Measurements from ENCODE around the gene ADAM10. TPM values are rescaled to one million over a fixed set of nuclear protein-coding genes. Genes with fewer than 3 reads are reported as not detected.

ADAM10 gene
- total RNA-seq, 2 donors from 2014 or later: 78.8 to 92.8 TPM

GRCh38 chr15:58738046-58738707, 11.3 kb downstream of the ADAM10 start:
- peak in 1 of 2 donors; percentile 68 for ATAC-seq

GRCh38 chr15:58737298-58737697, 12.2 kb downstream of the ADAM10 start:
- no peak for ATAC-seq
- Mint-ChIP-seq H3K9me3 (no peaks in the 10 kb centered on the region), H3K36me3 (peaks cover 0 to 8% of the 10 kb centered on the region in 2 donors), H3K27ac (no peak overlapping the region)
- DNase-seq (ENCODE audit: low spot score in 2 of 2): no peak

More at GRCh38 chr15:58738046-58738707, 11.3 kb downstream of the ADAM10 start:
- DNase-seq (ENCODE audit: low spot score in 2 of 2): no peak
- Mint-ChIP-seq H3K27ac (peak overlapping the region; percentile 37 to 53), H3K36me3 (no peaks in the 10 kb centered on the region), H3K9me3 (no peaks in the 10 kb centered on the region)

- ATAC-seq: no peak
These were observed 13.4 kb downstream of the ADAM10 start for GRCh38 chr15:58736018-58736643.

GRCh38 chr15:58734859-58735258, 14.6 kb downstream of the ADAM10 start:
- H3K27ac Mint-ChIP-seq: no peak overlapping the region
- DNase-seq (ENCODE audit: low spot score in 2 of 2) (no peak), ATAC-seq (no peak)
- no peaks in the 10 kb centered on the region for H3K9me3 Mint-ChIP-seq
- H3K36me3 Mint-ChIP-seq: peaks cover 0 to 28% of the 10 kb centered on the region in 2 donors

More at GRCh38 chr15:58736018-58736643, 13.4 kb downstream of the ADAM10 start:
- Mint-ChIP-seq H3K9me3 (no peaks in the 10 kb centered on the region), H3K27ac (no peak overlapping the region), H3K36me3 (peaks cover 0 to 19% of the 10 kb centered on the region in 2 donors)
- DNase-seq (ENCODE audit: low spot score in 2 of 2): no peak

GRCh38 chr15:58732625-58733363, 16.7 kb downstream of the ADAM10 start:
- ATAC-seq (no peak), DNase-seq (ENCODE audit: low spot score in 2 of 2) (no peak)
- no peak overlapping the region for H3K27ac Mint-ChIP-seq
- no peaks in the 10 kb centered on the region for H3K9me3 Mint-ChIP-seq
- peaks cover 0 to 28% of the 10 kb centered on the region in 2 donors for H3K36me3 Mint-ChIP-seq

GRCh38 chr15:58731756-58732535, 17.6 kb downstream of the ADAM10 start:
- ATAC-seq (no peak), DNase-seq (ENCODE audit: low spot score in 2 of 2) (no peak)
- peak overlapping the region in 1 of 2 donors; percentile 12 for H3K27ac Mint-ChIP-seq
- H3K36me3 Mint-ChIP-seq: peaks cover 0 to 28% of the 10 kb centered on the region in 2 donors
- H3K9me3 Mint-ChIP-seq: no peaks in the 10 kb centered on the region

- H3K27ac Mint-ChIP-seq: no peak overlapping the region
- peak in 1 of 2 donors; percentile 61 for ATAC-seq
These were observed 22.6 kb downstream of the ADAM10 start for GRCh38 chr15:58726867-58727266.

GRCh38 chr15:58724466-58724865, 25.0 kb downstream of the ADAM10 start:
- DNase-seq (ENCODE audit: low spot score in 2 of 2) (no peak), ATAC-seq (peak; percentile 29 to 32)
- Mint-ChIP-seq H3K9me3 (no peaks in the 10 kb centered on the region), H3K27ac (no peak overlapping the region), H3K36me3 (peaks cover 0 to 16% of the 10 kb centered on the region in 2 donors)

More at GRCh38 chr15:58726867-58727266, 22.6 kb downstream of the ADAM10 start:
- H3K9me3 Mint-ChIP-seq: no peaks in the 10 kb centered on the region
- DNase-seq (ENCODE audit: low spot score in 2 of 2): no peak
- H3K36me3 Mint-ChIP-seq: peaks cover 0 to 16% of the 10 kb centered on the region in 2 donors

GRCh38 chr15:58717357-58717756, 32.1 kb downstream of the ADAM10 start:
- peaks cover 0 to 16% of the 10 kb centered on the region in 2 donors for H3K36me3 Mint-ChIP-seq
- ATAC-seq (no peak), DNase-seq (ENCODE audit: low spot score in 2 of 2) (no peak)
- no peak overlapping the region for H3K27ac Mint-ChIP-seq
- no peaks in the 10 kb centered on the region for H3K9me3 Mint-ChIP-seq

GRCh38 chr15:58716027-58716426, 33.5 kb downstream of the ADAM10 start:
- ATAC-seq (no peak), DNase-seq (ENCODE audit: low spot score in 2 of 2) (no peak)
- H3K27ac Mint-ChIP-seq: no peak overlapping the region
- H3K9me3 Mint-ChIP-seq: no peaks in the 10 kb centered on the region
- peaks cover 0 to 13% of the 10 kb centered on the region in 2 donors for H3K36me3 Mint-ChIP-seq

- ATAC-seq (no peak), DNase-seq (ENCODE audit: low spot score in 2 of 2) (no peak)
- Mint-ChIP-seq H3K27ac (no peak overlapping the region), H3K36me3 (peaks cover 0 to 6% of the 10 kb centered on the region in 2 donors), H3K9me3 (no peaks in the 10 kb centered on the region)
These were observed 34.1 kb downstream of the ADAM10 start for GRCh38 chr15:58715266-58715917.

- H3K36me3 Mint-ChIP-seq: peaks cover 0 to 28% of the 10 kb centered on the region in 2 donors
- DNase-seq (ENCODE audit: low spot score in 2 of 2): no peak
- ATAC-seq: no peak
- no peak overlapping the region for H3K27ac Mint-ChIP-seq
- peaks cover 0 to 4% of the 10 kb centered on the region in 2 donors for H3K9me3 Mint-ChIP-seq
These were observed 38.8 kb downstream of the ADAM10 start for GRCh38 chr15:58710701-58711100.

- Mint-ChIP-seq H3K27ac (peak overlapping the region in 1 of 2 donors; percentile 77), H3K9me3 (peaks cover 0 to 14% of the 10 kb centered on the region in 2 donors), H3K36me3 (peaks cover 0 to 48% of the 10 kb centered on the region in 2 donors)
- DNase-seq (ENCODE audit: low spot score in 2 of 2) (no peak), ATAC-seq (peak in 1 of 2 donors; percentile 32)
These were observed 42.1 kb downstream of the ADAM10 start for GRCh38 chr15:58707397-58707796.

GRCh38 chr15:58705105-58705504, 44.4 kb downstream of the ADAM10 start:
- Mint-ChIP-seq H3K27ac (no peak overlapping the region), H3K9me3 (peaks cover 0 to 16% of the 10 kb centered on the region in 2 donors), H3K36me3 (peaks cover 11 to 70% of the 10 kb centered on the region in 2 donors)
- ATAC-seq (no peak), DNase-seq (ENCODE audit: low spot score in 2 of 2) (no peak)

GRCh38 chr15:58704155-58704865, 45.2 kb downstream of the ADAM10 start:
- Mint-ChIP-seq H3K9me3 (peaks cover 5 to 24% of the 10 kb centered on the region in 2 donors), H3K36me3 (peaks cover 19 to 78% of the 10 kb centered on the region in 2 donors), H3K27ac (no peak overlapping the region)
- DNase-seq (ENCODE audit: low spot score in 2 of 2) (no peak), ATAC-seq (peak in 1 of 2 donors; percentile 18)

Data from activated naive CD4-positive, alpha-beta T cell treated with anti-CD3 and anti-CD28 coated beads, Interleukin-2, amount 50 U/mL, for 72 hours (primary cell).